ENCODE results near the gene SLC5A8.

SLC5A8 gene

GRCh38 chr12:101108130-101108529 is 101.9 kb downstream of the SLC5A8 start:
- Histone ChIP-seq H3K79me2 (ENCODE audit: control insufficient read depth, low read length) (no peaks in the 10 kb centered on the region), H4K20me1 (ENCODE audit: control insufficient read depth, insufficient read depth, low read depth, low read length) (no peaks in the 10 kb centered on the region), H3K4me2 (ENCODE audit: low read length) (no peak overlapping the region), H3K27me3 (ENCODE audit: control insufficient read depth, low read length) (no peaks in the 10 kb centered on the region), H3K36me3 (ENCODE audit: control insufficient read depth, low read length) (no peaks in the 10 kb centered on the region), H3K4me1 (ENCODE audit: control insufficient read depth, low read length) (no peaks in the 10 kb centered on the region), H3K27ac (ENCODE audit: low read depth, low read length) (no peak overlapping the region), H3F3A (ENCODE audit: control insufficient read depth, insufficient read depth) (no peaks in the 10 kb centered on the region), H3K9me3 (ENCODE audit: control insufficient read depth, insufficient read depth, low read length) (no peaks in the 10 kb centered on the region), H3K4me3 (ENCODE audit: low read length) (no peak overlapping the region), H3K9me2 (replicated peaks; ENCODE audit: control insufficient read depth, low read length) (no peaks in the 10 kb centered on the region)
- TF ChIP-seq CTCF (IDR thresholded peaks at IDR 0.05; ENCODE audit: low read depth, low read length, poor library complexity, severe bottlenecking) (no peak), EZH2phosphoT487 (IDR thresholded peaks at IDR 0.05; ENCODE audit: borderline replicate concordance, low read length) (no peak)

DNA sequence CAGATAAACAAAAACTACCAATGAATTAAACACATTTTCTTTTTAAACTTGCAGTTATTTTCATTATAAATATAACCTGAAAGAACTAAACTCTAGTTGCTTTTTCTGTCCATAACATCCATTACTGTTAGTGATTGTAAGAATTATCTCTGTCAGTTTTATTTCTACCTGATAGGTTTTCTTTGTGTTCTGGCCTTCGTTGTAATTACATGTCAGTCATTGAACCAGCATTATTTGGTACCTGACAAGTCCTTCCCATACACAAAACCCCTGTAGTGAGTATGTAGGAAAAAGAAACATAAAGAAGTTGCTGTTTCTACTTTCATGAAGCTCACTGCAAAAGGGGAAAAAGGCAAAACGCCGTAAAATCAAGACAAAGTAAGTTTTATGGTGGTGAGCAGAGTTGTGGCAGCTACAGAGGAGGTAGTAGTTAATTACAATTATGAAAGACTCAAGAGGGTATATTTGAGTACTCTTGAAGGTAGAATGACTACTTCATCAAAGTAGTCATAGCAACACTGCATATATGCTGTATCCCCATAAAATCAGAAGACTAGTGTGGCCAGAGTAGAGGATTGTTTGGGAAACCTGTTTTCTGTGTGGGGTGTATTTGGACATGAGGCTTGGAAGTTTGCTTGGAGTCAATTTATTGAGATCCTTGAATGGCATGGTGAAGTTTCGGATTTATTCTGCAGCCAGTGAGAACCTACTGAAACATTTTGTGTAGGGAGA is 102.8 kb downstream of the SLC5A8 start:
- H3K9me3 ChIP-seq (ENCODE audit: control insufficient read depth, insufficient read depth, low read length), result no peaks in the 10 kb centered on the region
- no peak overlapping the region for H3K27ac ChIP-seq (ENCODE audit: low read depth, low read length)
- H3K4me1 ChIP-seq (ENCODE audit: control insufficient read depth, low read length), result no peaks in the 10 kb centered on the region
- H4K20me1 ChIP-seq (ENCODE audit: control insufficient read depth, insufficient read depth, low read depth, low read length), result no peaks in the 10 kb centered on the region
- no peaks in the 10 kb centered on the region for H3F3A ChIP-seq (ENCODE audit: control insufficient read depth, insufficient read depth)
- H3K9me2 ChIP-seq (replicated peaks; ENCODE audit: control insufficient read depth, low read length), result no peaks in the 10 kb centered on the region
- TF ChIP-seq EZH2phosphoT487 (IDR thresholded peaks at IDR 0.05; ENCODE audit: borderline replicate concordance, low read length), result no peak
- no peak for TF ChIP-seq CTCF (IDR thresholded peaks at IDR 0.05; ENCODE audit: low read depth, low read length, poor library complexity, severe bottlenecking)
- H3K36me3 ChIP-seq (ENCODE audit: control insufficient read depth, low read length), result no peaks in the 10 kb centered on the region
- H3K4me2 ChIP-seq (ENCODE audit: low read length), result no peak overlapping the region
- H3K27me3 ChIP-seq (ENCODE audit: control insufficient read depth, low read length), result no peaks in the 10 kb centered on the region
- no peak overlapping the region for H3K4me3 ChIP-seq (ENCODE audit: low read length)
- H3K79me2 ChIP-seq (ENCODE audit: control insufficient read depth, low read length), result no peaks in the 10 kb centered on the region

All from DOHH2 (cell line).